GM23338 (cell line): ENCODE data around the gene DYNLT3. TPM values are rescaled to one million over a fixed set of nuclear protein-coding genes. Genes with fewer than 3 reads are reported as not detected.

Experiments used
- CREB1 ChIP-seq: fragments of 250-450 bp; sonication (Bioruptor Pico); IDR thresholded peaks from 2 replicates; pipeline ENCODE4 v1.5.0; 2020; ENCODE audit warnings: low read depth, mild to moderate bottlenecking, moderate library complexity
- EZH2 ChIP-seq: fragments of 200-600 bp; sonication (generic); IDR thresholded peaks from one replicate; pipeline ENCODE4 v1.8.0; 2017; ENCODE audit warnings: antibody characterized with exemption, mild to moderate bottlenecking, low read depth; ENCODE audit not compliant: unreplicated experiment
- EZH2phosphoT487 ChIP-seq: fragments of 200-600 bp; sonication (generic); IDR thresholded peaks from one replicate; pipeline ENCODE4 v1.8.1; 2018; ENCODE audit warnings: antibody characterized with exemption; ENCODE audit not compliant: unreplicated experiment
- POLR2AphosphoS5 ChIP-seq: IDR thresholded peaks from 2 replicates; pipeline ENCODE4 v1.6.1; 2016; ENCODE audit warnings: antibody characterized with exemption, low read depth
- ZNF114 ChIP-seq: fragments of 250-450 bp; sonication (Bioruptor Pico); IDR thresholded peaks from 2 replicates; pipeline ENCODE4 v1.5.0; 2020; ENCODE audit warnings: mild to moderate bottlenecking, moderate library complexity
- ZNF331 ChIP-seq: fragments of 250-450 bp; sonication (Bioruptor Pico); IDR thresholded peaks from 2 replicates; pipeline ENCODE4 v1.5.0; 2020; ENCODE audit warnings: low read depth, mild to moderate bottlenecking, moderate library complexity
- polyA plus RNA-seq: library from polyadenylated mRNA; unstranded; fragments of >200 nt; fragmentation: Nextera tagmentation; extraction: Ambion mirVana; gene quantifications from 2 replicates; pipeline ENCODE4 v1.2.1, GENCODE V29; 2016
- total RNA-seq: library from RNA; depleted of rRNA; stranded (reverse); fragments of >200 nt; shearing (Covaris generic); gene quantifications from 2 replicates; pipeline ENCODE4 v1.2.3, GENCODE V29; 2014
- TF ChIP-seq, protein P1 (sequence below): IDR thresholded peaks from one replicate; pipeline ENCODE4 v1.6.1; 2018; ENCODE audit warnings: antibody characterized with exemption; ENCODE audit not compliant: unreplicated experiment
- TF ChIP-seq, protein P2 (sequence below): fragments of 250-450 bp; sonication (Bioruptor Pico); IDR thresholded peaks from 2 replicates; pipeline ENCODE4 v1.5.0; 2020; ENCODE audit warnings: mild to moderate bottlenecking, moderate library complexity

Gene DYNLT3
- total and polyA plus RNA-seq, 2 experiments from 2014 or later: 6.5 to 8.1 TPM

DNA sequence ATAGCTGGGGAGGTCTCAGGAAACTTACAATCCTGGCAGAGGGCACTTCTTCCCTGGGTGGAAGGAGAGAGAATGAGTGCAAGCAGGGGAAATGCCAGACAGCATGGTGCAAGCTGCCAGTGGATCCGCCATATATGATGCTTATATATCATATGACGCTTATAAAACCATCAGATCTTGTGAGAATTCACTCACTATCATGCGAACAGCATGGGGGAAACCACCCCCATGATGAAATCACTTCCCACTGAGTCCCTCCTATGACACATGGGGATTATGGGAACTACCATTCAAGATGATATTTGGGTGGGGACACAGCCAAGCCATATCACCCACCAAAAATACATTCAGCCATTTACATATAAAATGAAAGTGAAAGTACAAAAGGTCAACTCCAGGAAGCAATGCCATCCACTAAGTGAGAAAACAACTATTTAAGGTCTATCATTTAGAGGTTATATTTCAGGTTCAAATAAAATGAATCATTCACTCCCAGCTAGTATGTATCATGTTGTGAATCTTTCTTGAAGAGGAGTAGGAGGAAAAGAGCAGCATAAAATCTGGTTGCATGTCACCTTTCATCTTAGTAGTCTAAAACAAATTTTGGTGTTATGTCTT, 20.3 kb upstream of the DYNLT3 start (continued):
- TF ChIP-seq, protein P1, sequence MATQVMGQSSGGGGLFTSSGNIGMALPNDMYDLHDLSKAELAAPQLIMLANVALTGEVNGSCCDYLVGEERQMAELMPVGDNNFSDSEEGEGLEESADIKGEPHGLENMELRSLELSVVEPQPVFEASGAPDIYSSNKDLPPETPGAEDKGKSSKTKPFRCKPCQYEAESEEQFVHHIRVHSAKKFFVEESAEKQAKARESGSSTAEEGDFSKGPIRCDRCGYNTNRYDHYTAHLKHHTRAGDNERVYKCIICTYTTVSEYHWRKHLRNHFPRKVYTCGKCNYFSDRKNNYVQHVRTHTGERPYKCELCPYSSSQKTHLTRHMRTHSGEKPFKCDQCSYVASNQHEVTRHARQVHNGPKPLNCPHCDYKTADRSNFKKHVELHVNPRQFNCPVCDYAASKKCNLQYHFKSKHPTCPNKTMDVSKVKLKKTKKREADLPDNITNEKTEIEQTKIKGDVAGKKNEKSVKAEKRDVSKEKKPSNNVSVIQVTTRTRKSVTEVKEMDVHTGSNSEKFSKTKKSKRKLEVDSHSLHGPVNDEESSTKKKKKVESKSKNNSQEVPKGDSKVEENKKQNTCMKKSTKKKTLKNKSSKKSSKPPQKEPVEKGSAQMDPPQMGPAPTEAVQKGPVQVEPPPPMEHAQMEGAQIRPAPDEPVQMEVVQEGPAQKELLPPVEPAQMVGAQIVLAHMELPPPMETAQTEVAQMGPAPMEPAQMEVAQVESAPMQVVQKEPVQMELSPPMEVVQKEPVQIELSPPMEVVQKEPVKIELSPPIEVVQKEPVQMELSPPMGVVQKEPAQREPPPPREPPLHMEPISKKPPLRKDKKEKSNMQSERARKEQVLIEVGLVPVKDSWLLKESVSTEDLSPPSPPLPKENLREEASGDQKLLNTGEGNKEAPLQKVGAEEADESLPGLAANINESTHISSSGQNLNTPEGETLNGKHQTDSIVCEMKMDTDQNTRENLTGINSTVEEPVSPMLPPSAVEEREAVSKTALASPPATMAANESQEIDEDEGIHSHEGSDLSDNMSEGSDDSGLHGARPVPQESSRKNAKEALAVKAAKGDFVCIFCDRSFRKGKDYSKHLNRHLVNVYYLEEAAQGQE: no peak
- no peak for TF ChIP-seq ZNF114
- TF ChIP-seq EZH2: no peak
- no peak for TF ChIP-seq CREB1 (CRISPR knock-in tag)
- TF ChIP-seq EZH2phosphoT487: no peak
- TF ChIP-seq POLR2AphosphoS5: no peak
- TF ChIP-seq, protein P2, sequence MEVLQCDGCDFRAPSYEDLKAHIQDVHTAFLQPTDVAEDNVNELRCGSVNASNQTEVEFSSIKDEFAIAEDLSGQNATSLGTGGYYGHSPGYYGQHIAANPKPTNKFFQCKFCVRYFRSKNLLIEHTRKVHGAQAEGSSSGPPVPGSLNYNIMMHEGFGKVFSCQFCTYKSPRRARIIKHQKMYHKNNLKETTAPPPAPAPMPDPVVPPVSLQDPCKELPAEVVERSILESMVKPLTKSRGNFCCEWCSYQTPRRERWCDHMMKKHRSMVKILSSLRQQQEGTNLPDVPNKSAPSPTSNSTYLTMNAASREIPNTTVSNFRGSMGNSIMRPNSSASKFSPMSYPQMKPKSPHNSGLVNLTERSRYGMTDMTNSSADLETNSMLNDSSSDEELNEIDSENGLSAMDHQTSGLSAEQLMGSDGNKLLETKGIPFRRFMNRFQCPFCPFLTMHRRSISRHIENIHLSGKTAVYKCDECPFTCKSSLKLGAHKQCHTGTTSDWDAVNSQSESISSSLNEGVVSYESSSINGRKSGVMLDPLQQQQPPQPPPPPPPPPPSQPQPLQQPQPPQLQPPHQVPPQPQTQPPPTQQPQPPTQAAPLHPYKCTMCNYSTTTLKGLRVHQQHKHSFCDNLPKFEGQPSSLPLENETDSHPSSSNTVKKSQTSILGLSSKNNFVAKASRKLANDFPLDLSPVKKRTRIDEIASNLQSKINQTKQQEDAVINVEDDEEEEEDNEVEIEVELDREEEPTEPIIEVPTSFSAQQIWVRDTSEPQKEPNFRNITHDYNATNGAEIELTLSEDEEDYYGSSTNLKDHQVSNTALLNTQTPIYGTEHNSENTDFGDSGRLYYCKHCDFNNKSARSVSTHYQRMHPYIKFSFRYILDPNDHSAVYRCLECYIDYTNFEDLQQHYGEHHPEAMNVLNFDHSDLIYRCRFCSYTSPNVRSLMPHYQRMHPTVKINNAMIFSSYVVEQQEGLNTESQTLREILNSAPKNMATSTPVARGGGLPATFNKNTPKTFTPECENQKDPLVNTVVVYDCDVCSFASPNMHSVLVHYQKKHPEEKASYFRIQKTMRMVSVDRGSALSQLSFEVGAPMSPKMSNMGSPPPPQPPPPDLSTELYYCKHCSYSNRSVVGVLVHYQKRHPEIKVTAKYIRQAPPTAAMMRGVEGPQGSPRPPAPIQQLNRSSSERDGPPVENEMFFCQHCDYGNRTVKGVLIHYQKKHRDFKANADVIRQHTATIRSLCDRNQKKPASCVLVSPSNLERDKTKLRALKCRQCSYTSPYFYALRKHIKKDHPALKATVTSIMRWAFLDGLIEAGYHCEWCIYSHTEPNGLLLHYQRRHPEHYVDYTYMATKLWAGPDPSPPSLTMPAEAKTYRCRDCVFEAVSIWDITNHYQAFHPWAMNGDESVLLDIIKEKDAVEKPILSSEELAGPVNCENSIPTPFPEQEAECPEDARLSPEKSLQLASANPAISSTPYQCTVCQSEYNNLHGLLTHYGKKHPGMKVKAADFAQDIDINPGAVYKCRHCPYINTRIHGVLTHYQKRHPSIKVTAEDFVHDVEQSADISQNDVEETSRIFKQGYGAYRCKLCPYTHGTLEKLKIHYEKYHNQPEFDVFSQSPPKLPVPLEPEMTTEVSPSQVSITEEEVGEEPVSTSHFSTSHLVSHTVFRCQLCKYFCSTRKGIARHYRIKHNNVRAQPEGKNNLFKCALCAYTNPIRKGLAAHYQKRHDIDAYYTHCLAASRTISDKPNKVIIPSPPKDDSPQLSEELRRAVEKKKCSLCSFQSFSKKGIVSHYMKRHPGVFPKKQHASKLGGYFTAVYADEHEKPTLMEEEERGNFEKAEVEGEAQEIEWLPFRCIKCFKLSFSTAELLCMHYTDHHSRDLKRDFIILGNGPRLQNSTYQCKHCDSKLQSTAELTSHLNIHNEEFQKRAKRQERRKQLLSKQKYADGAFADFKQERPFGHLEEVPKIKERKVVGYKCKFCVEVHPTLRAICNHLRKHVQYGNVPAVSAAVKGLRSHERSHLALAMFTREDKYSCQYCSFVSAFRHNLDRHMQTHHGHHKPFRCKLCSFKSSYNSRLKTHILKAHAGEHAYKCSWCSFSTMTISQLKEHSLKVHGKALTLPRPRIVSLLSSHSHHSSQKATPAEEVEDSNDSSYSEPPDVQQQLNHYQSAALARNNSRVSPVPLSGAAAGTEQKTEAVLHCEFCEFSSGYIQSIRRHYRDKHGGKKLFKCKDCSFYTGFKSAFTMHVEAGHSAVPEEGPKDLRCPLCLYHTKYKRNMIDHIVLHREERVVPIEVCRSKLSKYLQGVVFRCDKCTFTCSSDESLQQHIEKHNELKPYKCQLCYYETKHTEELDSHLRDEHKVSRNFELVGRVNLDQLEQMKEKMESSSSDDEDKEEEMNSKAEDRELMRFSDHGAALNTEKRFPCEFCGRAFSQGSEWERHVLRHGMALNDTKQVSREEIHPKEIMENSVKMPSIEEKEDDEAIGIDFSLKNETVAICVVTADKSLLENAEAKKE (CRISPR knock-in tag): no peak
- no peak for TF ChIP-seq ZNF331 (CRISPR knock-in tag)
